GM06990 (cell line): Measurements from ENCODE around the gene CD244.

ENCODE experiments used
- DNase-seq: peaks from one replicate; pipeline ENCODE4 v3.0.0-alpha.2; 2011; ENCODE audit not compliant: insufficient read length; ENCODE audit errors: extremely low read depth
- H3K27me3 ChIP-seq: replicated peaks from 2 replicates; pipeline ENCODE4 v1.6.0; 2011; ENCODE audit warnings: low read length; ENCODE audit not compliant: control insufficient read depth, insufficient read depth
- H3K36me3 ChIP-seq: 2 replicates; pipeline ENCODE4 v1.5.1; 2011; ENCODE audit warnings: low read length; ENCODE audit not compliant: control insufficient read depth, insufficient read depth
- H3K4me3 ChIP-seq: replicated peaks from 2 replicates; pipeline ENCODE4 v1.5.1; 2011; ENCODE audit warnings: low read depth, mild to moderate bottlenecking, control low read depth, low read length
- CTCF ChIP-seq: IDR thresholded peaks from 2 replicates; pipeline ENCODE4 v1.5.1; 2011; ENCODE audit warnings: low read length, control low read depth, mild to moderate bottlenecking, inconsistent platforms; ENCODE audit not compliant: insufficient read depth, poor library complexity, severe bottlenecking

Gene CD244

GRCh38 chr1:160862203-160863060 lies at the start of gene CD244:
CD244 (minus strand) TSS chr1:160862887; CDS start chr1:160862677, 210 bp downstream.
- DNase-seq, result peak; percentile 28
- Histone ChIP-seq H3K27me3 (no peaks in the 10 kb centered on the region; the same call in 1 of the 2 replicates), H3K4me3 (no peak within 1 kb of the TSS), H3K36me3 (no peaks in the 10 kb centered on the region)
- no peak for TF ChIP-seq CTCF

GRCh38 chr1:160911925-160912324 lies 49.2 kb upstream of the CD244 start:
- no peaks in the 10 kb centered on the region for H3K36me3 ChIP-seq
- DNase-seq, result no peak
- no peaks in the 10 kb centered on the region for H3K27me3 ChIP-seq
- no peak for TF ChIP-seq CTCF
- no peak overlapping the region for H3K4me3 ChIP-seq

- Histone ChIP-seq H3K27me3 (no peaks in the 10 kb centered on the region), H3K36me3 (no peaks in the 10 kb centered on the region), H3K4me3 (no peak overlapping the region)
- DNase-seq, result no peak
- TF ChIP-seq CTCF, result no peak
Measured at GRCh38 chr1:160911441-160911840, 48.8 kb upstream of the CD244 start.

GRCh38 chr1:160910170-160910750 lies 47.6 kb upstream of the CD244 start:
- H3K4me3 ChIP-seq, result no peak overlapping the region
- no peak for DNase-seq
- TF ChIP-seq CTCF, result no peak
- H3K27me3 ChIP-seq, result no peaks in the 10 kb centered on the region
- H3K36me3 ChIP-seq, result no peaks in the 10 kb centered on the region

GRCh38 chr1:160907976-160908375 lies 45.3 kb upstream of the CD244 start:
- Histone ChIP-seq H3K4me3 (no peak overlapping the region), H3K36me3 (no peaks in the 10 kb centered on the region), H3K27me3 (no peaks in the 10 kb centered on the region)
- no peak for DNase-seq
- no peak for TF ChIP-seq CTCF

- Histone ChIP-seq H3K27me3 (no peaks in the 10 kb centered on the region), H3K4me3 (no peak overlapping the region), H3K36me3 (no peaks in the 10 kb centered on the region)
- no peak for TF ChIP-seq CTCF
- no peak for DNase-seq
Measured at GRCh38 chr1:160905617-160905989, 42.9 kb upstream of the CD244 start.
